Measurements from ENCODE around the gene KRTAP5-11. TPM values are rescaled to one million over a fixed set of nuclear protein-coding genes. Genes with fewer than 3 reads are reported as not detected.

Gene KRTAP5-11
- total RNA-seq, 1 donor from 2014 or later = not detected

- intact Hi-C loops (cut with DNase I) = no loop called here
- Histone ChIP-seq H3K36me3 (no peaks in the 10 kb centered on the region), H3K27ac (no peak overlapping the region), H3K27me3 (no peaks in the 10 kb centered on the region), H3K9me3 (no peaks in the 10 kb centered on the region), H3K4me1 (no peaks in the 10 kb centered on the region), H3K4me3 (no peak overlapping the region)
- TF ChIP-seq CTCF (IDR thresholded peaks at IDR 0.05) = no peak
- DNase-seq (ENCODE audit: low spot score in 2 of 2) = no peak
Measured at GRCh38 chr11:71556018-71556417, 26.7 kb downstream of the KRTAP5-11 start.

GRCh38 chr11:71555508-71555907, 27.2 kb downstream of the KRTAP5-11 start:
- H3K27ac ChIP-seq = no peak overlapping the region
- TF ChIP-seq CTCF (IDR thresholded peaks at IDR 0.05) = no peak
- H3K4me3 ChIP-seq = no peak overlapping the region
- intact Hi-C loops (cut with DNase I) = no loop called here
- no peaks in the 10 kb centered on the region for H3K9me3 ChIP-seq
- no peak for DNase-seq (ENCODE audit: low spot score in 2 of 2)
- H3K36me3 ChIP-seq = no peaks in the 10 kb centered on the region
- H3K27me3 ChIP-seq = no peaks in the 10 kb centered on the region
- H3K4me1 ChIP-seq = no peaks in the 10 kb centered on the region

- Histone ChIP-seq H3K9me3 (no peaks in the 10 kb centered on the region), H3K4me1 (no peaks in the 10 kb centered on the region), H3K4me3 (no peak overlapping the region), H3K27ac (no peak overlapping the region), H3K27me3 (no peaks in the 10 kb centered on the region), H3K36me3 (no peaks in the 10 kb centered on the region)
- no peak for TF ChIP-seq CTCF (IDR thresholded peaks at IDR 0.05)
- intact Hi-C loops (cut with DNase I) = no loop called here
- no peak for DNase-seq (ENCODE audit: low spot score in 2 of 2)
Measured at GRCh38 chr11:71554996-71555395, 27.7 kb downstream of the KRTAP5-11 start.

GRCh38 chr11:71551711-71552110, 31.0 kb downstream of the KRTAP5-11 start:
- no peak for TF ChIP-seq CTCF (IDR thresholded peaks at IDR 0.05)
- Histone ChIP-seq H3K27ac (no peak overlapping the region), H3K27me3 (no peaks in the 10 kb centered on the region), H3K36me3 (no peaks in the 10 kb centered on the region), H3K9me3 (no peaks in the 10 kb centered on the region), H3K4me3 (no peak overlapping the region), H3K4me1 (no peaks in the 10 kb centered on the region)
- no peak for DNase-seq (ENCODE audit: low spot score in 2 of 2)
- intact Hi-C loops (cut with DNase I) = no loop called here

GRCh38 chr11:71548716-71549151, 33.9 kb downstream of the KRTAP5-11 start:
- intact Hi-C loops (cut with DNase I) = no loop called here
- Histone ChIP-seq H3K36me3 (no peaks in the 10 kb centered on the region), H3K4me1 (no peaks in the 10 kb centered on the region), H3K27me3 (no peaks in the 10 kb centered on the region), H3K27ac (no peak overlapping the region), H3K4me3 (no peak overlapping the region), H3K9me3 (no peaks in the 10 kb centered on the region)
- DNase-seq (ENCODE audit: low spot score in 2 of 2) = no peak
- no peak for TF ChIP-seq CTCF (IDR thresholded peaks at IDR 0.05)

GRCh38 chr11:71548120-71548519, 34.6 kb downstream of the KRTAP5-11 start, which contains the start of gene KRTAP5-9:
Gene KRTAP5-9, plus strand, starts transcription at chr11:71548420. Its CDS starts 238 bp downstream, at chr11:71548658.
- Histone ChIP-seq H3K4me1 (no peaks in the 10 kb centered on the region), H3K27me3 (no peaks in the 10 kb centered on the region), H3K27ac (no peak within 1 kb of the TSS), H3K36me3 (no peaks in the 10 kb centered on the region), H3K9me3 (no peaks in the 10 kb centered on the region), H3K4me3 (no peak within 1 kb of the TSS)
- intact Hi-C loops (cut with DNase I) = no loop called here
- DNase-seq (ENCODE audit: low spot score in 2 of 2) = no peak
- no peak for TF ChIP-seq CTCF (IDR thresholded peaks at IDR 0.05)

Measured in ascending aorta (tissue), 2 donors.